Measurements from ENCODE around the gene OR8B4.
A peak's percentile ranks its signal among the peaks of the same experiment; 100 is the strongest.
"Not testable (repeated sequence)": the region's sequence is repeated elsewhere in the genome, so short reads cannot be mapped to it uniquely, and the experiment has no call there.

Gene OR8B4

DNA sequence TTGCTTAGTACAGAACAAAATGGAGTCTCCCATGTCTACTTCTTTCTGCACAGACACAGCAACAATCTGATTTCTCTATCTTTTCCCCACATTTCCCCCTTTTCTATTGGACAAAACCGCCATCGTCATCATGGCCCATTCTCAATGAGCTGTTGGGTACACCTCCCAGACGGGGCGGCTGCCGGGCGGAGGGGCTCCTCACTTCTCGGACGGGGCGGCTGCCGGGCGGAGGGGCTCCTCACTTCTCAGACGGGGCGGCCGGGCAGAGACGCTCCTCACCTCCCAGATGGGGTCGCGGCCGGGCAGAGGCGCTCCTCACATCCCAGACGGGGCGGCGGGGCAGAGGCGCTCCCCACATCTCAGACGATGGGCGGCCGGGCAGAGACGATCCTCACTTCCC, 21.5 kb downstream of the OR8B4 start:
- DNase-seq: not testable (repeated sequence)

DNA sequence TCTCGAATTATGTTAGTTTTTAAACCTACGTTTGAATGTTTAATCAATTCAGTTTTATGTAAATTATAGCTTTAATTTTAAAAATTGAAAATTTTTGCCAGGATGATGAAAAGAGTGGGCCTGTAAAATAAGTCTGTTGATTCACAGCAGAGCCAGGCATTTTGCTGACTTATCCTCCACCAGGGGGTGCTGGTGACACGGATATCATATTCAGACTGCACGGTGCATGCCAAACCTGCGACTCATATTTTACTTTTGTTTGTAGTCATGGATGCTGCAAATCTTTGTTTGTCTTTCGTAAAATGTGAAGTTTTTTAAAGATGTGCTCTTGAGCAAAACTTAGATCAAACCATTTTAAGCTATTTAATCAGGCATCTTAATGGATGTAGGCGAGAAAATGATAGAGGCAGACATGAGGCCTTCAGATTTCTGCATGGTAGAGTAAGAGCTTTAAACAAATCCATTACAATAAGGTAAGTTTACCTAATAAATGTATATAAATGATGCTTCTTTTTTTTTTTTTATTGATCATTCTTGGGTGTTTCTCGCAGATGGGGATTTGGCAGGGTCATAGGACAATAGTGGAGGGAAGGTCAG, 22.2 kb downstream of the OR8B4 start:
- DNase-seq: peak in 1 of 2 experiments; percentile 21

DNA sequence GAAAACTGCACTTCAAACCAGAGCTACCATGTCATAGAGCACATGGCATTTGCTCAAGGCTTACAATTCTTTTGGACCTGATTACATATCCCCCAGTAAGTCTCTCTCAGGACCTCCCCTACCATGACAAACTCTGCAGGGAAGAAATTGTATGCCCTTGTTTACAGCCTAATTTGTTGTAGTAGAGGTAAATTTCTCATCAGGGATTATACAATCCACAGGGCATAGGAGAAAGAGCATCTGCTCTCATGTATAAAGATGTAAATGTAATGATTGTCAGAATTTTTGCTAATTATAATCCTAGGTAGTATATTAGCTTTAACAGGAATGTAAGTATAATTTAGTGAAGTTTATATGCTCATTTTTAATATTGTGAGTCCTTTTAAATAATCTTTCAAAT, 25.7 kb downstream of the OR8B4 start, which contains the start of gene OR8B3:
TSS of gene OR8B3 (minus strand) at position 101 of the 400 bp plus-strand sequence. CDS start 1,673 bp downstream, outside the sequence.
- no peak for DNase-seq

DNA sequence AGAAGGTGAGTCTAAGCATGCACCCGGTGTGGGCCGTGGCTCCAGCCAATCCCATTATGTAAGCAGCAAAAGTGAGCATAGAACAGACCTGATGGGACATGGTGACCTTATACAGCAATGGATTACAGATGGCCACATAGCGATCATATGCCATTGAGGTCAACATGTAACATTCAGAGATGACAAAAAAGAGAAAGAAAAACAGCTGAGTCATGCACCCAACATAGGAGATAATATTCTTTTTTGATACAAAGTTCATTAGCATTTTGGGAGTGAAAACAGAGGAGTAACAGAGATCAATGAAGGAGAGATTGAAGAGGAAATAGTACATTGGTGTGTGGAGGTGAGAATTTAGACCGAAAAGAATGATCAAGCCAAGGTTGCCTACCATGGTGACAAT, 27.8 kb downstream of the OR8B4 start:
- not testable (repeated sequence) for DNase-seq

DNA sequence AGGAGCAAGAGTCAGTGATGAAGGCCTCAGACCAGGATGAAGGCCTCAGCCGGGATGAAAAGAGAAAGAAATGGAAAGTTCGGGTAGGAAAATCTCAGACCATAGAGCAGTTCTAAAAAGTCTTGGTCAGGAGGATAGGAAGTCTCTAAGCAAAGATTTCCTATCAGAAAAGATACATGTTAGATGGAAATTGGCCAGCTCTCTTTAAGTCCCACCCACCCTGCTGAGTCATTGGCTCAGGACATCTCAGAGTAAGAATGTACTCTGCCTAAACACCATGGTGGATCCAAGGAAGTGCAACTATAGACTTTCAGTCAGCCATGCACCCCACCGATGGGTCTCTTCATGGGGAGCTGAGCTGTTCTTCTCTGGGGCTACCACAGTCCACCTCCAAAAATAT, 30.3 kb downstream of the OR8B4 start:
- DNase-seq: no peak

DNA sequence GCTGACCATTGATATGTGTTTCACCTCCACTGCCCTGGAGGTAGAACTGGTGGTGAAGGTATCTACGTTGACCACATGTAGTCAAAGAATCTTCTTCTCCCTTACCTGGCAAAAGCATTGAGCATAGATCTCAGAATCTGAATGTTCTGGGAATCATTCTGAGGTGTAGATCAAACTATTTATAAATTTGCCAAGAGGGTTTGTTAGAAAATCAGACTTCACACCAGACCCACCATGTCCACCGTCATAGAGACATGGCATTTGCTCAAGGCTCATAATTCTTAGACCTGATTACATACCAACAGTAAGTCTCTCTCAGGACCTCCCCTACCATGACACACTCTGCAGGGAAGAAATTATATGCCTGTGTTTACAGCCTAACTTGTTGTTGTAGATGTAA, 40.3 kb downstream of the OR8B4 start, which contains the start of gene OR8B2:
TSS of gene OR8B2 (minus strand) at position 101 of the 400 bp plus-strand sequence. CDS start 1,156 bp downstream, outside the sequence.
- no peak for DNase-seq

DNA sequence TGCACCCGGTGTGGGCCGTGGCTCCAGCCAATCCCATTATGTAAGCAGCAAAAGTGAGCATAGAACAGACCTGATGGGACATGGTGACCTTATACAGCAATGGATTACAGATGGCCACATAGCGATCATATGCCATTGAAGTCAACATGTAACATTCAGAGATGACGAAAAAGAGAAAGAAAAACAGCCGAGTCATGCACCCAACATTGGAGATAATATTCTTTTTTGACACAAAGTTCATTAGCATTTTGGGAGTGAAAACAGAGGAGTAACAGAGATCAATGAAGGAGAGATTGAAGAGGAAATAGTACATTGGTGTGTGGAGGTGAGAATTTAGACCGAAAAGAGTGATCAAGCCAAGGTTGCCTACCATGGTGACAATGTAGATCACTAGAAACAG, 41.8 kb downstream of the OR8B4 start:
- not testable (repeated sequence) for DNase-seq

DNA sequence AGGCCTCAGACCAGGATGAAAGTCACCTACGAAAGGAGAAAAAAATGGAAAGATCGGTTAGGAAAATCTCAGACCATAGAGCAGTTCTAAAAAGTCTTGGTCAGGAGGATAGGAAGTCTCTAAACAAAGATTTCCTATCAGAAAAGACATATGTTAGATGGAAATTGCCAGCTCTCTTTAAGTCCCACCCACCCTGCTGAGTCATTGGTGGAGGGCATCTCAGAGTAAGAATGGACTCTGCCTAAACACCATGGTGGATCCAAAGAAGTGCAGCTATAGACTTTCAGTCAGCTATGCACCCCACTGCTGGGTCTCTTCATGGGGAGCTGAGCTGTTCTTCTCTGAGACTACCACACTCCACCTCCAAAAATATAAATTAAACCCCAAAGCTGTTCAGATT, 44.1 kb downstream of the OR8B4 start:
- no peak for DNase-seq

DNA sequence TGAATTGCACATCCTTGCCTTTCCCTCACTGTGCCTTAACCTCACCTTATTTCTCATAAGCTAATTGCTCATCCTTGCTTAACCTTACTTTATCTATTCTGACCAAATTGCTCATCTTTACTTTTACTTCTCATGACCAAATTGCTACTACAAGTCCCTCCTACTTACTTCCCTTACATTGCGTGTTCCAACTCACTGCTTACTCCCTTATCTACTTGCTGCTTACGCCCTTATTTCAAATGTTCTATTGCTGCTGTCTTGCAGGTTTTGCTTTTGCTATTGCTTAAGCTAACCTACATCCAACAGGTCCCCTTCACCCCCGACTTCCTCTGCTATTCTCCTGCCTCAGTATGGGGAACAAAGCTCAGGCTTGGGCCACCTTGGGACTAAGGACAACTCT, 48.4 kb downstream of the OR8B4 start:
- no peak for DNase-seq

Data from NCI-H1930 (cell line).